Ascending aorta (tissue), 2 donors: Measurements from ENCODE around the gene NTMT2. TPM values are rescaled to one million over a fixed set of nuclear protein-coding genes. Genes with fewer than 3 reads are reported as not detected.

ENCODE experiments used
- DNase-seq, 2 donors: peaks; one replicate each; pipeline ENCODE4 v3.0.0-alpha.2; 2019; ENCODE audit warnings: low spot score in 2 of 2
- H3K27ac ChIP-seq, 2 donors: fragments of 200-600 bp; sonication (generic); one replicate each; pipeline ENCODE4 v1.5.1; 2016 to 2017; ENCODE audit warnings: mild to moderate bottlenecking in 1 of 2
- H3K27me3 ChIP-seq: fragments of 200-600 bp; sonication (generic); one replicate; pipeline ENCODE4 v1.5.1; 2017
- H3K36me3 ChIP-seq, 2 donors: fragments of 200-600 bp; sonication (generic); one replicate each; pipeline ENCODE4 v1.5.1; 2016
- H3K4me1 ChIP-seq, 2 donors: fragments of 200-600 bp; sonication (generic); one replicate each; pipeline ENCODE4 v1.5.1; 2016 to 2017; ENCODE audit warnings: mild to moderate bottlenecking in 1 of 2
- H3K4me3 ChIP-seq, 2 donors: fragments of 200-600 bp; sonication (generic); one replicate each; pipeline ENCODE4 v1.5.1; 2016 to 2017; ENCODE audit warnings: mild to moderate bottlenecking in 1 of 2
- H3K9me3 ChIP-seq, 2 donors: fragments of 200-600 bp; sonication (generic); one replicate each; pipeline ENCODE4 v1.5.1; 2016
- intact Hi-C: fragments of 100-400 bp; cut with DNase I; formaldehyde crosslinking; loops from one replicate; pipeline ENCODE4 v1.15.1; 2023
- total RNA-seq: library from RNA; depleted of rRNA; stranded (reverse); fragments of >200 nt; gene quantifications from one replicate; pipeline ENCODE4 v1.1.0, GENCODE V29; 2016
- TF ChIP-seq, protein P1 (sequence below), 3 experiments: fragments of 200-600 bp in 2 of 3; fragments of 450-650 bp in 1 of 3; sonication (generic) in 2 of 3; IDR thresholded peaks; one replicate each; pipeline ENCODE4 v1.5.1; 2016 to 2019; ENCODE audit warnings: antibody characterized with exemption in 3 of 3, mild to moderate bottlenecking in 1 of 3, moderate library complexity in 1 of 3

The NTMT2 gene
- total RNA-seq, 1 donor from 2014 or later: not detected

DNA sequence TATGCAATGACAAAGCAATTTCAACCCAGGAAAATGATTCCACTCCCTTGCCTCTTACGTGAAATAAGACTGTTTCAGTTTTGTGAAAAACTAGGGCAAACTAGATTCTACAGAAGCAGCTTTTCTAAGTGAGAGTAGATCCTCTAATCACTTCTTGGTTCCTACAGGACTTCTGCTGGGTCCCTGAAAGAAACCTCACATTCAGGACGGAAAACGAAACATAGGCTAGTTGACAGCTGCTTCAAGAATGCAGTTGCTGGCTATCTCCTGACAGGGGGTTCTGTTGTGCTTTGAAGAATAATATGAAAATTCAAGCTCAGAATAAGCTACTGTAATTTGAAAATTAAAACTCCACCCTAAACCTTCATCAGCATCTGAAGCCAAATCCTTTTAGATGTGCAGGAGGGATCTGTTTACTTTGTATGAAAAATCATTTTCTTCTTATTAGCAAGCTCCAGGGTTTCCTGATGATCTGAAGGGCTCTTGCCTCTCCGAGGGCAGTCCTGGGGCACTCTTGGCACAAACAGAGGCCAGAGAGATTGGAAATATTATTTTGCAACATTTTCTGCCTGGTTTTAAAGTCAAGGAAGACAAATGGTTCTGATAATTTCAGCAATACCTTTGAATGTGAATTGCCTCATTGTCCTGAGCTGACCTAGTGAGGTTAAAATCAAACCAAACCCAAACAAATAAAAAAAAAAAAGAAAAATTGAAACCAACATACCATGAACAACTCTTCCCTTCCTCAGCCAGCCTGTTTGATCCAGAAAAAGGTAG lies 55.0 kb downstream of the NTMT2 start:
- H3K4me3 ChIP-seq: peak overlapping the region in 1 of 2 donors; percentile 26
- peak overlapping the region; percentile 36 to 57 for H3K27ac ChIP-seq
- DNase-seq: no peak
- no peaks in the 10 kb centered on the region for H3K36me3 ChIP-seq
- TF ChIP-seq, protein P1, sequence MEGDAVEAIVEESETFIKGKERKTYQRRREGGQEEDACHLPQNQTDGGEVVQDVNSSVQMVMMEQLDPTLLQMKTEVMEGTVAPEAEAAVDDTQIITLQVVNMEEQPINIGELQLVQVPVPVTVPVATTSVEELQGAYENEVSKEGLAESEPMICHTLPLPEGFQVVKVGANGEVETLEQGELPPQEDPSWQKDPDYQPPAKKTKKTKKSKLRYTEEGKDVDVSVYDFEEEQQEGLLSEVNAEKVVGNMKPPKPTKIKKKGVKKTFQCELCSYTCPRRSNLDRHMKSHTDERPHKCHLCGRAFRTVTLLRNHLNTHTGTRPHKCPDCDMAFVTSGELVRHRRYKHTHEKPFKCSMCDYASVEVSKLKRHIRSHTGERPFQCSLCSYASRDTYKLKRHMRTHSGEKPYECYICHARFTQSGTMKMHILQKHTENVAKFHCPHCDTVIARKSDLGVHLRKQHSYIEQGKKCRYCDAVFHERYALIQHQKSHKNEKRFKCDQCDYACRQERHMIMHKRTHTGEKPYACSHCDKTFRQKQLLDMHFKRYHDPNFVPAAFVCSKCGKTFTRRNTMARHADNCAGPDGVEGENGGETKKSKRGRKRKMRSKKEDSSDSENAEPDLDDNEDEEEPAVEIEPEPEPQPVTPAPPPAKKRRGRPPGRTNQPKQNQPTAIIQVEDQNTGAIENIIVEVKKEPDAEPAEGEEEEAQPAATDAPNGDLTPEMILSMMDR (IDR thresholded peaks at IDR 0.05): no peak
- no peaks in the 10 kb centered on the region for H3K9me3 ChIP-seq
- peaks cover 0 to 17% of the 10 kb centered on the region in 2 donors for H3K4me1 ChIP-seq
- no peaks in the 10 kb centered on the region for H3K27me3 ChIP-seq
- intact Hi-C loops: no loop called here

- H3K27ac ChIP-seq: no peak overlapping the region
Measured at GRCh38 chr1:170203693-170204092, 57.9 kb downstream of the NTMT2 start.

GRCh38 chr1:170204121-170204520 lies 58.4 kb downstream of the NTMT2 start:
- intact Hi-C loops: no loop called here

More at GRCh38 chr1:170203693-170204092, 57.9 kb downstream of the NTMT2 start:
- H3K36me3 ChIP-seq: no peaks in the 10 kb centered on the region
- no peak for DNase-seq
- TF ChIP-seq, protein P1 (IDR thresholded peaks at IDR 0.05): no peak
- intact Hi-C loops: no loop called here
- peaks cover 0 to 9% of the 10 kb centered on the region in 2 donors for H3K4me1 ChIP-seq
- no peak overlapping the region for H3K4me3 ChIP-seq
- H3K9me3 ChIP-seq: no peaks in the 10 kb centered on the region
- no peaks in the 10 kb centered on the region for H3K27me3 ChIP-seq

GRCh38 chr1:170205301-170205700 lies 59.5 kb downstream of the NTMT2 start:
- no peak overlapping the region for H3K27ac ChIP-seq
- intact Hi-C loops: no loop called here

More at GRCh38 chr1:170204121-170204520, 58.4 kb downstream of the NTMT2 start:
- Histone ChIP-seq H3K9me3 (no peaks in the 10 kb centered on the region), H3K27ac (no peak overlapping the region), H3K4me1 (peaks cover 0 to 9% of the 10 kb centered on the region in 2 donors), H3K27me3 (no peaks in the 10 kb centered on the region), H3K4me3 (no peak overlapping the region), H3K36me3 (no peaks in the 10 kb centered on the region)
- DNase-seq: no peak
- TF ChIP-seq, protein P1 (IDR thresholded peaks at IDR 0.05): no peak

DNA sequence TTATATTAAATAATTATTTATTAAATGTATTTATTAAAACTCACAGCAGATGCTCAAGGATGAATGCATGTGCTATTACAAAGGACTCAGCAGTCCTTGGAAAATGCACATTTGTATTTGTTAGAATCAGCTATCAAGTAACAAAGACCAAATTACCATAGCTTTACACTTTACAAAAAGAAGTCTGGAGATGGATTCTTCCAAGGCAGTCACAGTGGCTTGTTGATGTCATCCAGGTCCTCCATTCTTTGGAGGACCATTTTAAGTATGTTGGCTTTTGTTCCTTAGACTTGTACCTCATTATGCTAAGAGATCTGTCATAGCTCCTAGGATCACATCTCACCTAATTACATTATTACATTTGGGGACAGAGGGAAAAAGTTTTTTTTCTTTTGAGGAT lies 63.4 kb downstream of the NTMT2 start:
- intact Hi-C loops: no loop called here
- H3K4me1 ChIP-seq: peaks cover 6% of the 10 kb centered on the region in 2 donors
- H3K27ac ChIP-seq: no peak overlapping the region
- H3K36me3 ChIP-seq: no peaks in the 10 kb centered on the region
- H3K4me3 ChIP-seq: no peak overlapping the region
- no peaks in the 10 kb centered on the region for H3K27me3 ChIP-seq
- no peaks in the 10 kb centered on the region for H3K9me3 ChIP-seq
- TF ChIP-seq, protein P1 (IDR thresholded peaks at IDR 0.05): no peak
- DNase-seq: no peak

More at GRCh38 chr1:170205301-170205700, 59.5 kb downstream of the NTMT2 start:
- no peaks in the 10 kb centered on the region for H3K9me3 ChIP-seq
- TF ChIP-seq, protein P1 (IDR thresholded peaks at IDR 0.05): no peak
- H3K27me3 ChIP-seq: no peaks in the 10 kb centered on the region
- peaks cover 0 to 9% of the 10 kb centered on the region in 2 donors for H3K4me1 ChIP-seq
- no peak for DNase-seq
- H3K36me3 ChIP-seq: no peaks in the 10 kb centered on the region
- H3K4me3 ChIP-seq: no peak overlapping the region
